Thoracic aorta (tissue), 2 donors: ENCODE measurements around the gene TAS2R19. TPM values are rescaled to one million over a fixed set of nuclear protein-coding genes. Genes with fewer than 3 reads are reported as not detected.

Source experiments
- ATAC-seq: fragments of 150-250 bp; one replicate; pipeline ENCODE4 v1.8.0; 2017; ENCODE audit warnings: low read depth; ENCODE audit not compliant: insufficient number of reproducible peaks, low FRiP score
- DNase-seq: peaks from one replicate; pipeline ENCODE4 v3.0.0-alpha.2; 2020; ENCODE audit warnings: low spot score
- H3K27ac ChIP-seq, 2 donors: fragments of 200-600 bp; sonication (generic); 1 replicate in 1 of 2; 2 replicates in 1 of 2; pipeline ENCODE4 v1.5.1; 2016; ENCODE audit warnings: mild to moderate bottlenecking in 2 of 2, moderate library complexity in 2 of 2
- H3K27me3 ChIP-seq: fragments of 200-600 bp; sonication (generic); replicated peaks from 2 replicates; pipeline ENCODE4 v1.6.0; 2016; ENCODE audit warnings: mild to moderate bottlenecking; ENCODE audit not compliant: insufficient read depth
- H3K36me3 ChIP-seq: fragments of 200-600 bp; sonication (generic); one replicate; pipeline ENCODE4 v1.5.1; 2016
- H3K4me1 ChIP-seq, 2 donors: fragments of 200-600 bp; sonication (generic); 1 replicate in 1 of 2; 2 replicates in 1 of 2; pipeline versions ENCODE4 v1.5.1 to v1.6.0; 2016; ENCODE audit warnings: low read depth in 2 of 2, mild to moderate bottlenecking in 1 of 2; ENCODE audit not compliant: control insufficient read depth in 1 of 2
- H3K4me3 ChIP-seq: fragments of 200-600 bp; sonication (generic); 2 replicates; pipeline ENCODE4 v1.5.1; 2016; ENCODE audit warnings: mild to moderate bottlenecking
- H3K9me3 ChIP-seq: fragments of 200-600 bp; sonication (generic); 2 replicates; pipeline ENCODE4 v1.5.1; 2016
- total RNA-seq, 2 donors: library from RNA; depleted of rRNA; stranded (reverse); fragments of >200 nt; gene quantifications; one replicate each; pipeline versions ENCODE4 v1.1.0 to v1.2.3, GENCODE V29; 2016
- TF ChIP-seq, protein P1 (sequence below): fragments of 200-600 bp; sonication (generic); IDR thresholded peaks from one replicate; pipeline ENCODE4 v1.5.1; 2019; ENCODE audit warnings: antibody characterized with exemption

Gene TAS2R19
- total RNA-seq, 2 donors from 2014 or later = 8.3 to 13.1 TPM

DNA sequence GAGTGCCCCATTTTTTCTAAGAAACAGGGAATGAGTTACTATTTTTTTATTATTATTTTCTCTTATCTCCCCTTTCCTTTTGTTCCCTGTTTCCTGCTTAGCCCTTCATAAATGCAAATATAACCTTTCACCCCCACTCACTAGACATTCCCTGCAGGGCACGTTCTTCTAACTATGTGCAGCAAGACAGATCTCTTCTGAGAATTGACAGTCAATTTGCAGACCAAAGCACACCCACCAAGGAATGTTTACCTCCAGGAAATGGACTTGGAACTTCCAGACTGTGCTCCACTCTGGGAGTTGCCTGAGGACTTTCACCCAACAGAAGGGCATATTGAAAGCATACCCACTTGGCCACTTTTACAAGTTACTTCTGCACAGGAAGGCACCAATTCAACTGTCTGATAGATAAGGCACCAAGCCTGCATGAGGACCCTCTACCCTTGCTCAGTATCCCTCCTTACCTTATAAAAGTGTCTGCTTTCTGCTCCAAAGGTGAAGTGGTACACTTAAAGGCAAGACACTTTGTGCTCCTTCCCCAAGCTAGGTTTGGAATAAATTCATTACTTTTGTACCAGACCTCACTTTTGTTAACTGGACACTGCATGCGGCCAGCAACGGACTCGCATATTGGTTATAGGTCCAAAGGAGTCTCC is 6.5 kb downstream of the TAS2R19 start:
- no peak overlapping the region for H3K4me3 ChIP-seq
- no peaks in the 10 kb centered on the region for H3K27me3 ChIP-seq
- TF ChIP-seq, protein P1, sequence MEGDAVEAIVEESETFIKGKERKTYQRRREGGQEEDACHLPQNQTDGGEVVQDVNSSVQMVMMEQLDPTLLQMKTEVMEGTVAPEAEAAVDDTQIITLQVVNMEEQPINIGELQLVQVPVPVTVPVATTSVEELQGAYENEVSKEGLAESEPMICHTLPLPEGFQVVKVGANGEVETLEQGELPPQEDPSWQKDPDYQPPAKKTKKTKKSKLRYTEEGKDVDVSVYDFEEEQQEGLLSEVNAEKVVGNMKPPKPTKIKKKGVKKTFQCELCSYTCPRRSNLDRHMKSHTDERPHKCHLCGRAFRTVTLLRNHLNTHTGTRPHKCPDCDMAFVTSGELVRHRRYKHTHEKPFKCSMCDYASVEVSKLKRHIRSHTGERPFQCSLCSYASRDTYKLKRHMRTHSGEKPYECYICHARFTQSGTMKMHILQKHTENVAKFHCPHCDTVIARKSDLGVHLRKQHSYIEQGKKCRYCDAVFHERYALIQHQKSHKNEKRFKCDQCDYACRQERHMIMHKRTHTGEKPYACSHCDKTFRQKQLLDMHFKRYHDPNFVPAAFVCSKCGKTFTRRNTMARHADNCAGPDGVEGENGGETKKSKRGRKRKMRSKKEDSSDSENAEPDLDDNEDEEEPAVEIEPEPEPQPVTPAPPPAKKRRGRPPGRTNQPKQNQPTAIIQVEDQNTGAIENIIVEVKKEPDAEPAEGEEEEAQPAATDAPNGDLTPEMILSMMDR = no peak
- H3K27ac ChIP-seq = no peak overlapping the region
- DNase-seq = no peak
- no peaks in the 10 kb centered on the region for H3K9me3 ChIP-seq
- no peaks in the 10 kb centered on the region for H3K36me3 ChIP-seq
- no peaks in the 10 kb centered on the region for H3K4me1 ChIP-seq
- no peak for ATAC-seq

DNA sequence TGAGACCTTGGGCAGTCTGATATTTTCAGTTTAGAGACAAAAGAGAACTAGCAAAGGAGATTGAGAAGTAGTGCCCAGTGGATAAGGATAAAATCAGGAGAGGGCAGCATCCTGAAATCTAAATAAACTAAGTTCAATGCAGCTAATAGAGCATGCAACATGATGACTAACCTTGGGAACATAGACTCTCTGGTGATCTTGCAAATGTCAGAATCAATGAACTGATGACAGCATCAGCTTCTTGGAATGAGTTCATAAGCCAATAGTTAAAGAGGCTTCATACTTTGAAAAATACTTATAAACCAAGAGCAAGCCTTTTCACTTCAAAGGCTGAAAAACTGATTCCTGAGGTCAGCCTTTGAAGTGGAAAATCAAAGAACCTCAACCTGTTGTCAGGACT is 8.2 kb downstream of the TAS2R19 start:
- H3K9me3 ChIP-seq = no peaks in the 10 kb centered on the region
- ATAC-seq = no peak

DNA sequence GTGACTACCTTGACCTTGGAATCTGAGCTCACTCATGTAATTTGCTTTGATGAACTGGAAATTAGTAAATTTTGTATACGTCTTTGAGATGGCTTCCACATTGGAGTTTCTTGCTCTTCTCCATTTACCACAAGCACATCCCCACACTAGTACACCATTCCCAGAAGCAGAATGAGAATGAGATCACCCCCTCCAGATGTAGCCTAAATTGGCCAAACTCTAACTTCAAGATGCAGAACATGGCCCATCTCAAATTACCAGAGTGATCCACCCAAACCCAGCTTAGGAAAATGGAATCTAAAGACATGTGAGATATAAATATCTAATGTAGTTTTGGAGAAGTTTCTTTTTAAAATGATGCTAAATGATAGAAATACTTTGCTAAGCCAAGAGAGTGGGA is 14.8 kb downstream of the TAS2R19 start:
- no peaks in the 10 kb centered on the region for H3K27me3 ChIP-seq
- H3K9me3 ChIP-seq = no peaks in the 10 kb centered on the region

More for the DNA sequence above, 8.2 kb downstream of the TAS2R19 start:
- no peak for DNase-seq
- Histone ChIP-seq H3K36me3 (no peaks in the 10 kb centered on the region), H3K27ac (no peak overlapping the region), H3K4me1 (no peaks in the 10 kb centered on the region), H3K4me3 (no peak overlapping the region), H3K27me3 (no peaks in the 10 kb centered on the region)
- TF ChIP-seq, protein P1 = no peak

DNA sequence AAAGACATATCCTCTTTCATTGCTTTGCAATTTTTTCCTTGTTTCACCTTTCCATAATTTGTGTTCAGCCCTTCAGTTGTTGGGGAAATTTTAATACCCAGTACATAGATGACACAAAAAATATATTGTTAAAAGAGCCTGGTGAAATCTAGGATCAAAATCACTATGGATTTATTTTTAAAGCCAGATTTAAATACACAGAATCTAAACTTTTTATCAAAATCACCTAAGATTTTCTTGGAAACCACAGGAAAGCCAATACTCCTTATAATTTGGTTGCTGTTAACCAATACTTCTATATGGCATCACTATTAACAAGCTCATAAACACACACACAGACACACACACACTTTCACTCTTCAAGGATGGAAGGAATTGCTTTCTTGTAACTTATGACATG is 24.2 kb downstream of the TAS2R19 start, which contains the start of gene TAS2R20:
Gene TAS2R20 (minus strand): TSS at position 101 of the 400 bp plus-strand sequence. CDS start 429 bp downstream, outside the sequence.
- Histone ChIP-seq H3K36me3 (no peaks in the 10 kb centered on the region), H3K4me3 (no peak within 1 kb of the TSS), H3K9me3 (no peaks in the 10 kb centered on the region), H3K27ac (no peak within 1 kb of the TSS), H3K27me3 (no peaks in the 10 kb centered on the region), H3K4me1 (no peaks in the 10 kb centered on the region)
- ATAC-seq = no peak
- TF ChIP-seq, protein P1 = no peak
- DNase-seq = no peak

More for the DNA sequence above, 14.8 kb downstream of the TAS2R19 start:
- peaks cover 0 to 3% of the 10 kb centered on the region in 2 donors for H3K4me1 ChIP-seq
- no peak overlapping the region for H3K27ac ChIP-seq
- TF ChIP-seq, protein P1 = no peak
- DNase-seq (no peak), ATAC-seq (no peak)
- H3K4me3 ChIP-seq = no peak overlapping the region
- H3K36me3 ChIP-seq = no peaks in the 10 kb centered on the region

DNA sequence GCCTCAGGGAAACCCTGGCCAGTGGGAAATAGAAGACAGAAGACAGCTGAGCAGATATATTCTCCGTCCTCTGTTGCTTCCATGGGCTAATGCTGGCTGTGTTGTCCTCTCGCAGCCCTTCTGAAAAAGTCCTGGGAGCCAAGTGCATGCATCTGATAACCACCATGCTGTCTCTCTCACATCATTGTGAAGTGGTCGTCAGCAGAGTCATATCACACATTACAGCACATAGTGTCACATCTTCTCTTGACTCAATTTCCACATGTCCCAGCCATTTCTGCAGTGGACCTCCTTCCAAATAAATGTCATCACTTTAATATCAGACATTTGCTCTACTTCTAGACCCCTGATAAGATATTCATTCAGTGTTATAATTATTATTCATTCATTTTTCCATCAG is 28.1 kb downstream of the TAS2R19 start:
- Histone ChIP-seq H3K36me3 (no peaks in the 10 kb centered on the region), H3K27ac (no peak overlapping the region), H3K9me3 (no peaks in the 10 kb centered on the region), H3K4me3 (no peak overlapping the region), H3K27me3 (no peaks in the 10 kb centered on the region), H3K4me1 (no peaks in the 10 kb centered on the region)
- ATAC-seq (no peak), DNase-seq (no peak)
- TF ChIP-seq, protein P1 = no peak
